PC-9 (cell line): Measurements from ENCODE around the gene TAF3.

ENCODE experiments used
- CTCF ChIP-seq: fragments of 200-600 bp; sonication (generic); conservative IDR thresholded peaks from 2 replicates; pipeline ENCODE4 v1.6.1; 2017; ENCODE audit warnings: mixed run types, antibody characterized with exemption, mild to moderate bottlenecking, moderate library complexity
- EZH2 ChIP-seq: fragments of 200-600 bp; sonication (generic); IDR thresholded peaks from 2 replicates; pipeline ENCODE4 v1.8.0; 2017; ENCODE audit warnings: antibody characterized with exemption, low read depth

DNA sequence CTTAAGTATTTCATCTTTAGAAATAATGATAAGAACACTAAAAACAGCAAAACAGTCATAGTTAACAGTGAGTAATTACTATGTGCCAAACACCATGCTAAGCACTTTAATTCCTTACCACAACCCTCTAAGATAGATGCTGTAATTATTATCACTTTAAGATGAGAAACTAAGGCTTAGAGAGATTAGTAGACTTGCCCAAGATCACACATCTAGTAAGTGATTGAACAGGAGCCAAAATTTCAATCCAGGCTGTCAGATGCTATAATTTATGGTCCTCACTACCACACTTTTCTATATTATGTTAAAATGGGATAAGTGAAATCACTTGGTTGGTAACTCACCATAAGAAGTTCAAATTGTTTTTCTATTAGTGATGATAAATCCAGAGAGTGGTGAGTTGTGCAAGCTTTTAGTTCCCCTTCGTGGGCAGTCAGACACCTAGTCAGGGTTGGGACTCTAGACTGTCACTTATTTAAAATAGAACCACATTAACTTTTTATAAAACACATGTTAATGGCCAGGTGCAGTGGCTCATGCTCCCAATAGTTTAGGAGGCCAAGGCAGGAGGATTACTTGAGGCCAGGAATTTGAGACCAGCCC lies 150.3 kb downstream of the TAF3 start:
- TF ChIP-seq CTCF = no peak
- TF ChIP-seq EZH2 = no peak
